ENCODE measurements around the gene HJV. TPM values are rescaled to one million over a fixed set of nuclear protein-coding genes. Genes with fewer than 3 reads are reported as not detected.

Gene HJV
- total and polyA plus RNA-seq, 8 donors = not detected

DNA sequence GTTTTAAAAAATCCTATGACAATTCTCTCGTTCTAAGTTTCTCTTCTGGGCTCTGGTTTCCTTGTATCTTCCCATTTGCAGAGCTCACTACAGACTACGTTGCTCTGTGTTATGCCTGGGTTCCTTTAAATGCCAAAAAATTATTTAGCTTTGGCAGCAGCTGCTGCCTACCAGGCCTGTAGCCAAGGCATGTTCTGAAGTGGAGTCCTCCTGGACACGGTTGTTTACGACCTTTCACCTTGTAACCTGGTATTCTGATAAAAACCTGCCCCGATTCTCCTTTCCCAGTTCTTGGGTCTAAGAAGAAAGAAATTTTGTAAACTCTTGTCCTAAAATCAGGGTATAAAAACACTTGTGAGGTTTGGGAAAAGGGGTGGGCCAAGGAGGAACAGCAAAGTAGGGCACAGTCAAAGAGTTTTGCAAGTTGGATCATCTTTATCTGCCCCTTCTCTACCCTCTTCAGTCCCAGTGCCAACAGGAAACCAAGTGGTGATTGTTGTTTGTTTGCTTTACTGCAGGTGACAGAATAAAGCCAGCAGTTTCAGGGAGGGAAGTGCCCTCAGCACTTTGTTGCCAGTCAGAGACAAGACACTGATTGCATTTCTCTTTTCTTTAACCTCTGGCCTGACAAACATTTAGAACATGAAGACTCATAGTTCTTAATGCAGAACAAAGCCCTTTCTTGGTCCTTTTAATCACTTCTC, 22.1 kb downstream of the HJV start:
- DNase-seq = peak; percentile 65
- peaks cover 31 to 50% (median 33%) of the 10 kb centered on the region in 4 donors for H3K4me1 ChIP-seq
- no peaks in the 10 kb centered on the region for H3K27me3 ChIP-seq
- TF ChIP-seq POLR2AphosphoS5 (IDR thresholded peaks at IDR 0.05) (peak in 2 of 3 donors; percentile 48 to 78), EP300 (IDR thresholded peaks at IDR 0.05) (no peak)
- H3K9me3 ChIP-seq = no peaks in the 10 kb centered on the region
- peak overlapping the region; percentile 81 to 100 (median 97) for H3K27ac ChIP-seq
- peak overlapping the region in 3 of 4 donors; percentile 18 to 97 (median 74) for H3K4me3 ChIP-seq
- peaks cover 9 to 19% (median 11%) of the 10 kb centered on the region in 4 donors for H3K36me3 ChIP-seq
- intact Hi-C loops (cut with DNase I; ENCODE audit: low total_unique reads) = no loop called here
- 10 to 20% (median 18%) methylated on average over 5 of the region's 5 CpGs for WGBS, 5 donors

DNA sequence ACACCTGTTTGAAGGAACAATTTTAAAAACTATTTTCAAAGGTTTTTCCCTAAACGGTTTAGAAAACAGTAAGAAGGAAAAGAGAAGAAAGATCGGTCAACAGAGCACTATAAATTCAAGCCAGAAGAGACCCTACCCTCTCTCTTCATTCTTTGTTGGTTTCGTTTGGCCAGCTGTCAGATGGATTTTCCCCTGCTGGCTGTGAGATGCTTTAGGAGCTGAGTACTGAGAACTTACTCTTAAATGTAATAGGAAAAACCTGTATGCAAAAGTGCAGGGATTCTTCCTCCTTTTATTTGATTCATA, 23.9 kb downstream of the HJV start:
- TF ChIP-seq, protein P1, sequence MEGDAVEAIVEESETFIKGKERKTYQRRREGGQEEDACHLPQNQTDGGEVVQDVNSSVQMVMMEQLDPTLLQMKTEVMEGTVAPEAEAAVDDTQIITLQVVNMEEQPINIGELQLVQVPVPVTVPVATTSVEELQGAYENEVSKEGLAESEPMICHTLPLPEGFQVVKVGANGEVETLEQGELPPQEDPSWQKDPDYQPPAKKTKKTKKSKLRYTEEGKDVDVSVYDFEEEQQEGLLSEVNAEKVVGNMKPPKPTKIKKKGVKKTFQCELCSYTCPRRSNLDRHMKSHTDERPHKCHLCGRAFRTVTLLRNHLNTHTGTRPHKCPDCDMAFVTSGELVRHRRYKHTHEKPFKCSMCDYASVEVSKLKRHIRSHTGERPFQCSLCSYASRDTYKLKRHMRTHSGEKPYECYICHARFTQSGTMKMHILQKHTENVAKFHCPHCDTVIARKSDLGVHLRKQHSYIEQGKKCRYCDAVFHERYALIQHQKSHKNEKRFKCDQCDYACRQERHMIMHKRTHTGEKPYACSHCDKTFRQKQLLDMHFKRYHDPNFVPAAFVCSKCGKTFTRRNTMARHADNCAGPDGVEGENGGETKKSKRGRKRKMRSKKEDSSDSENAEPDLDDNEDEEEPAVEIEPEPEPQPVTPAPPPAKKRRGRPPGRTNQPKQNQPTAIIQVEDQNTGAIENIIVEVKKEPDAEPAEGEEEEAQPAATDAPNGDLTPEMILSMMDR (IDR thresholded peaks at IDR 0.05) = no peak
- TF ChIP-seq EP300 (IDR thresholded peaks at IDR 0.05) (no peak), POLR2AphosphoS5 (IDR thresholded peaks at IDR 0.05) (no peak), POLR2A (IDR thresholded peaks at IDR 0.05) (no peak)
- peaks cover 35 to 56% (median 42%) of the 10 kb centered on the region in 4 donors for H3K4me1 ChIP-seq
- H3K27me3 ChIP-seq = no peaks in the 10 kb centered on the region
- peak overlapping the region; percentile 70 to 97 (median 76) for H3K4me3 ChIP-seq
- peak overlapping the region; percentile 75 to 100 (median 97) for H3K27ac ChIP-seq
- WGBS, 5 donors = 11 to 20% (median 15%) methylated on average over 3 of the region's 3 CpGs
- no peaks in the 10 kb centered on the region for H3K9me3 ChIP-seq
- intact Hi-C loops (cut with DNase I; ENCODE audit: low total_unique reads) = no loop called here
- peaks cover 27 to 37% (median 29%) of the 10 kb centered on the region in 4 donors for H3K36me3 ChIP-seq
- DNase-seq = peak in 1 of 2 donors; percentile 72

DNA sequence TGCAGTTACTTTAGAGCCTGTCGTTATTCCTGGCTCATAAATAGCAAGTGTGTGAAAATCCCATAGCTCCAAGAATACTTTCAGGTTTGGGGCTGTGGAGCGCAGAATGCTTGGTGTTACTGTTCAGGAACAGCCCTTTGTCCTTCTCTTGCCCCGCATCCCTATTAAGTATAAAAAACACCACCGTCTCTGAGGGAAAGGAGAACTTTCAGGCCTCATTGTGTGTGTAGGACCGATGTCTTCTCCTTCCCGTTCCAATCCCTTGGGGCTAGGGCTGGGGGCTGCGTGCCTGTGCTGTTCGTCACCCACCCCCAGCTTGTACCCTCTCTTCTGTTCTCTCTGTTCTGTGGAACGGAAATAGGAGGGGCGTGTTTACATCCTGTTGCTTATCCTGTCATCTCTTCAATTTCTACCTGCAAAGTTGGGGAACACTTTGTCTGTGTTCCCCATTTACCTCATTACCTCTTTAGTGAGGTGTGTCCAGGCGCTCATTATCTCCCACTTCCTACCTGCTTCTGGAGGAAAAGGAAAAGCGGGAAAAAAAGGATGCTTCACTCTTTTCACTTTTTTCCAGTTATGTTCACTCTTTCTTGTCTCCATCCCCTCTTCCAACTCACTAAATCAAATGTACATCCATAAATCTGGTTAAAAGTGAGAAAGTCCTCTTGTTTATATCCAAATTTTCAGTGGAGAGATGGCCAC, 24.4 kb downstream of the HJV start:
- DNase-seq = peak; percentile 53 to 83
- H3K27ac ChIP-seq = peak overlapping the region; percentile 93 to 100 (median 98)

DNA sequence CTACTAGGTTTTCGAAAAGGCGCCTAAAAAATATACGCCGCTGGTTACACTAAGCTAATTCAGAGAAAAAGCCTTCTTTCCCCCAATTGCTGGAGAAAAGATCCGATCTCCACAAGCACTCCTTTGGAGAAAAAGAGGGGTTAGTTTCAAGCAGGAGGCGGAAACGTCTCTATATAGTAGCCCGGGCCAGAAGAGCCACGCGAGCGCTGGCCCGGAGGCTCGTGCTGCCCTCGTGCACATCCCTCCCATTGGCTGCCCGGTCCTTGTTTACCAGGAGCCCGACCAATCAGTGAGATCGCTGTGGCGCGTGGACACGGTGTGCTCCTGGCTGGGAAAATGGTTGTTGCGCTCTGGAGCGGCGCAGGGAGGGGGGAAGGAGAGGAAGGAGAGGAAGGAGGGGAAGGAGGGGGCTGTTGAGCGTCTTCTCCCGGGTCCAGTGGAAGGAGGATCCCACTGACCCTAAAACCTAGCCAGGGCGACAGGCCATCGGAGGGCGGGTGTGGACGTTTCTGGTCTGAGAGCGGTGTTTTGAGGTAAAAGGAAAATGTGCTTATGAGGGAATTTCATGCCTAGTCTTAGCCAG, 25.0 kb downstream of the HJV start, which contains the start of gene TXNIP:
TSS of gene TXNIP (minus strand) at position 147 of the 583 bp plus-strand sequence. CDS start 313 bp downstream, outside the sequence.
- Histone ChIP-seq H3K36me3 (peaks cover 30 to 44% (median 36%) of the 10 kb centered on the region in 4 donors), H3K27ac (peak within 1 kb of the TSS; percentile 93 to 100 (median 98)), H3K27me3 (no peaks in the 10 kb centered on the region), H3K4me1 (peaks cover 44 to 59% (median 52%) of the 10 kb centered on the region in 4 donors), H3K4me3 (peak within 1 kb of the TSS; percentile 70 to 97 (median 76)), H3K9me3 (no peaks in the 10 kb centered on the region)
- intact Hi-C loops (cut with DNase I; ENCODE audit: low total_unique reads) = no loop called here
- WGBS, 5 donors = 0 to 1% (median 1%) methylated on average over 30 of the region's 30 CpGs
- TF ChIP-seq POLR2A (IDR thresholded peaks at IDR 0.05) (peak in 2 of 4 donors; percentile 73 to 93), POLR2AphosphoS5 (IDR thresholded peaks at IDR 0.05) (peak; percentile 91 to 100 (median 100))
- TF ChIP-seq, protein P1 (IDR thresholded peaks at IDR 0.05) = no peak
- DNase-seq = peak; percentile 99 to 100

More for the DNA sequence above, 24.4 kb downstream of the HJV start:
- no peaks in the 10 kb centered on the region for H3K27me3 ChIP-seq
- peaks cover 30 to 42% (median 34%) of the 10 kb centered on the region in 4 donors for H3K36me3 ChIP-seq
- 6 to 10% (median 8%) methylated on average over 12 of the region's 12 CpGs for WGBS, 5 donors
- peak; percentile 32 to 90 (median 77) for TF ChIP-seq POLR2AphosphoS5 (IDR thresholded peaks at IDR 0.05)
- peak in 1 of 4 donors; percentile 34 for TF ChIP-seq POLR2A (IDR thresholded peaks at IDR 0.05)
- TF ChIP-seq, protein P1 (IDR thresholded peaks at IDR 0.05) = no peak
- no peaks in the 10 kb centered on the region for H3K9me3 ChIP-seq
- peaks cover 40 to 58% (median 47%) of the 10 kb centered on the region in 4 donors for H3K4me1 ChIP-seq
- H3K4me3 ChIP-seq = peak overlapping the region; percentile 70 to 97 (median 76)
- intact Hi-C loops (cut with DNase I; ENCODE audit: low total_unique reads) = no loop called here
